ENCODE measurements around the gene PITX1. TPM values are rescaled to one million over a fixed set of nuclear protein-coding genes. Genes with fewer than 3 reads are reported as not detected.
"Not testable (repeated sequence)": the region's sequence is repeated elsewhere in the genome, so short reads cannot be mapped to it uniquely, and the experiment has no call there.

Gene PITX1
- not detected for total RNA-seq
- 0 to 0.23 reads per million in 2 donors for total RNA-seq

- H3K4me1 Mint-ChIP-seq: peaks cover 28% of the 10 kb centered on the region
- peaks cover 82% of the 10 kb centered on the region for H3K27me3 Mint-ChIP-seq
- ATAC-seq (peak; percentile 29), DNase-seq (no peak)
- no peaks in the 10 kb centered on the region for H3K9me3 ChIP-seq (ENCODE audit: control insufficient read depth, low read length, poor library complexity, severe bottlenecking)
- no peak within 1 kb of the TSS for H3K27ac Mint-ChIP-seq
- peak within 1 kb of the TSS; percentile 88 for H3K4me3 Mint-ChIP-seq
- H3K36me3 Mint-ChIP-seq (ENCODE audit: low read depth): peaks cover 9% of the 10 kb centered on the region
Measured at GRCh38 chr5:135033901-135034235, at the start of gene PITX1. PITX1 (minus strand) TSS chr5:135034228; CDS start chr5:135033881, 347 bp downstream.

GRCh38 chr5:135083334-135083733 lies 49.3 kb upstream of the PITX1 start:
- H3K9me3 ChIP-seq (ENCODE audit: control insufficient read depth, low read length, poor library complexity, severe bottlenecking); H3K4me3 Mint-ChIP-seq; H3K36me3 Mint-ChIP-seq (ENCODE audit: low read depth): not testable (repeated sequence)

GRCh38 chr5:135081240-135081639 lies 47.2 kb upstream of the PITX1 start:
- no peaks in the 10 kb centered on the region for H3K4me1 Mint-ChIP-seq
- H3K27me3 Mint-ChIP-seq: peaks cover 31% of the 10 kb centered on the region
- ATAC-seq (no peak), DNase-seq (no peak)
- H3K4me3 Mint-ChIP-seq: no peak overlapping the region
- H3K36me3 Mint-ChIP-seq (ENCODE audit: low read depth): peaks cover under 1% of the 10 kb centered on the region
- no peak overlapping the region for H3K27ac Mint-ChIP-seq
- no peaks in the 10 kb centered on the region for H3K9me3 ChIP-seq (ENCODE audit: control insufficient read depth, low read length, poor library complexity, severe bottlenecking)

More at GRCh38 chr5:135083334-135083733, 49.3 kb upstream of the PITX1 start:
- peaks cover 29% of the 10 kb centered on the region for H3K27me3 Mint-ChIP-seq
- ATAC-seq, DNase-seq, H3K27ac Mint-ChIP-seq, H3K4me1 Mint-ChIP-seq: not testable (repeated sequence)

GRCh38 chr5:135079760-135080159 lies 45.7 kb upstream of the PITX1 start:
- no peaks in the 10 kb centered on the region for H3K36me3 Mint-ChIP-seq (ENCODE audit: low read depth)
- H3K4me1 Mint-ChIP-seq: no peaks in the 10 kb centered on the region
- H3K9me3 ChIP-seq (ENCODE audit: control insufficient read depth, low read length, poor library complexity, severe bottlenecking): no peaks in the 10 kb centered on the region
- DNase-seq (no peak), ATAC-seq (no peak)
- H3K27ac Mint-ChIP-seq: no peak overlapping the region
- H3K27me3 Mint-ChIP-seq: peaks cover 31% of the 10 kb centered on the region
- H3K4me3 Mint-ChIP-seq: no peak overlapping the region

- no peak for DNase-seq
Measured at GRCh38 chr5:135079099-135079681, 45.2 kb upstream of the PITX1 start.

GRCh38 chr5:135076801-135077200 lies 42.8 kb upstream of the PITX1 start:
- peaks cover 34% of the 10 kb centered on the region for H3K27me3 Mint-ChIP-seq
- H3K9me3 ChIP-seq (ENCODE audit: control insufficient read depth, low read length, poor library complexity, severe bottlenecking): no peaks in the 10 kb centered on the region
- no peak overlapping the region for H3K4me3 Mint-ChIP-seq
- ATAC-seq (no peak), DNase-seq (no peak)
- no peak overlapping the region for H3K27ac Mint-ChIP-seq
- H3K4me1 Mint-ChIP-seq: no peaks in the 10 kb centered on the region
- H3K36me3 Mint-ChIP-seq (ENCODE audit: low read depth): no peaks in the 10 kb centered on the region

More at GRCh38 chr5:135079099-135079681, 45.2 kb upstream of the PITX1 start:
- Mint-ChIP-seq H3K27me3 (peaks cover 25% of the 10 kb centered on the region), H3K4me3 (no peak overlapping the region), H3K36me3 (ENCODE audit: low read depth) (no peaks in the 10 kb centered on the region), H3K4me1 (no peaks in the 10 kb centered on the region), H3K27ac (no peak overlapping the region)
- H3K9me3 ChIP-seq (ENCODE audit: control insufficient read depth, low read length, poor library complexity, severe bottlenecking): no peaks in the 10 kb centered on the region
- no peak for ATAC-seq

GRCh38 chr5:135076051-135076491 lies 42.0 kb upstream of the PITX1 start:
- Mint-ChIP-seq H3K4me1 (no peaks in the 10 kb centered on the region), H3K4me3 (no peak overlapping the region), H3K27ac (no peak overlapping the region), H3K36me3 (ENCODE audit: low read depth) (no peaks in the 10 kb centered on the region), H3K27me3 (peaks cover 35% of the 10 kb centered on the region)
- DNase-seq: no peak
- ATAC-seq: no peak
- no peaks in the 10 kb centered on the region for H3K9me3 ChIP-seq (ENCODE audit: control insufficient read depth, low read length, poor library complexity, severe bottlenecking)

- Mint-ChIP-seq H3K36me3 (ENCODE audit: low read depth) (no peaks in the 10 kb centered on the region), H3K4me3 (no peak overlapping the region), H3K27ac (no peak overlapping the region), H3K27me3 (peaks cover 35% of the 10 kb centered on the region), H3K4me1 (no peaks in the 10 kb centered on the region)
- DNase-seq (no peak), ATAC-seq (no peak)
- H3K9me3 ChIP-seq (ENCODE audit: control insufficient read depth, low read length, poor library complexity, severe bottlenecking): no peaks in the 10 kb centered on the region
Measured at GRCh38 chr5:135075621-135076020, 41.6 kb upstream of the PITX1 start.

- no peak for DNase-seq
- Mint-ChIP-seq H3K4me3 (no peak overlapping the region), H3K4me1 (no peaks in the 10 kb centered on the region), H3K27ac (no peak overlapping the region), H3K27me3 (peaks cover 34% of the 10 kb centered on the region), H3K36me3 (ENCODE audit: low read depth) (no peaks in the 10 kb centered on the region)
- H3K9me3 ChIP-seq (ENCODE audit: control insufficient read depth, low read length, poor library complexity, severe bottlenecking): no peaks in the 10 kb centered on the region
- no peak for ATAC-seq
Measured at GRCh38 chr5:135073761-135074345, 39.8 kb upstream of the PITX1 start.

GRCh38 chr5:135072387-135073281 lies 38.6 kb upstream of the PITX1 start:
- Mint-ChIP-seq H3K36me3 (ENCODE audit: low read depth) (no peaks in the 10 kb centered on the region), H3K27me3 (peaks cover 31% of the 10 kb centered on the region), H3K27ac (no peak overlapping the region), H3K4me3 (no peak overlapping the region), H3K4me1 (no peaks in the 10 kb centered on the region)
- ATAC-seq (no peak), DNase-seq (no peak)
- no peaks in the 10 kb centered on the region for H3K9me3 ChIP-seq (ENCODE audit: control insufficient read depth, low read length, poor library complexity, severe bottlenecking)

GRCh38 chr5:135071311-135071710 lies 37.3 kb upstream of the PITX1 start:
- no peak for DNase-seq
- H3K9me3 ChIP-seq (ENCODE audit: control insufficient read depth, low read length, poor library complexity, severe bottlenecking): no peaks in the 10 kb centered on the region
- no peak for ATAC-seq
- Mint-ChIP-seq H3K4me1 (no peaks in the 10 kb centered on the region), H3K36me3 (ENCODE audit: low read depth) (no peaks in the 10 kb centered on the region), H3K27me3 (peaks cover 31% of the 10 kb centered on the region), H3K27ac (no peak overlapping the region), H3K4me3 (no peak overlapping the region)

GRCh38 chr5:135069895-135070657 lies 36.0 kb upstream of the PITX1 start:
- Mint-ChIP-seq H3K4me3 (no peak overlapping the region), H3K27me3 (peaks cover 38% of the 10 kb centered on the region), H3K4me1 (no peaks in the 10 kb centered on the region), H3K27ac (no peak overlapping the region), H3K36me3 (ENCODE audit: low read depth) (no peaks in the 10 kb centered on the region)
- DNase-seq (no peak), ATAC-seq (no peak)
- H3K9me3 ChIP-seq (ENCODE audit: control insufficient read depth, low read length, poor library complexity, severe bottlenecking): no peaks in the 10 kb centered on the region
